ENCODE results near the gene GID8. TPM values are rescaled to one million over a fixed set of nuclear protein-coding genes. Genes with fewer than 3 reads are reported as not detected.

Gene GID8
- total and polyA plus RNA-seq, 2 of the 13 experiments (the other 11 are each of a cell fraction or from before 2014, with no cell fraction given): 39.6 to 59.8 TPM

DNA sequence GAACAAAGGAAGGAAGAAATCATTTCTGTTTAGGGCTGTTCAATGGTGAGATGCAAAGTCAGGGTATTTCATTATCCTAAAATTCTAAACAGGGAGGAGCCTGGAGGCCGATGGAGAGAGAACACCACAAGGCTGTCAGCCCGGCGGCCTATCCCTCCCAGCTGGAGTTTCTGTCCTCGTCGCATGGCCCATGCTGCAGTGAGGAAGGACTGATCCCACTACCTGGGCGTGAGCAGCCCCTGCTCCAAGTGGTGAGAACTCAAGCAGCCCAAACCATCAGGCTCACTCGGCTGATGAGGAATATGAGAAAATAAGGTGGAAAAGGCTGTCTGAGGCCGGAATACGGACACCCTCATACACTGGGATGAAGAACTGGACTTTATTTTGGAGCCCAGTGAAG, 42.4 kb upstream of the GID8 start (continued):
- TF ChIP-seq, protein P1, sequence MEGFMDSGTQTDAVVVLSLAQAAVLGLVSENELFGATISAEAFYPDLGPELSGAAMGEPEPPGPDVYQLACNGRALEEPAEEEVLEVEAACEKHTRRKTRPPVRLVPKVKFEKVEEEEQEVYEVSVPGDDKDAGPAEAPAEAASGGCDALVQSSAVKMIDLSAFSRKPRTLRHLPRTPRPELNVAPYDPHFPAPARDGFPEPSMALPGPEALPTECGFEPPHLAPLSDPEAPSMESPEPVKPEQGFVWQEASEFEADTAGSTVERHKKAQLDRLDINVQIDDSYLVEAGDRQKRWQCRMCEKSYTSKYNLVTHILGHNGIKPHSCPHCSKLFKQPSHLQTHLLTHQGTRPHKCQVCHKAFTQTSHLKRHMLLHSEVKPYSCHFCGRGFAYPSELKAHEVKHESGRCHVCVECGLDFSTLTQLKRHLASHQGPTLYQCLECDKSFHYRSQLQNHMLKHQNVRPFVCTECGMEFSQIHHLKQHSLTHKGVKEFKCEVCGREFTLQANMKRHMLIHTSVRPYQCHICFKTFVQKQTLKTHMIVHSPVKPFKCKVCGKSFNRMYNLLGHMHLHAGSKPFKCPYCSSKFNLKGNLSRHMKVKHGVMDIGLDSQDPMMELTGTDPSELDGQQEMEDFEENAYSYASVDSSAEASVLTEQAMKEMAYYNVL (CRISPR knock-in tag; IDR thresholded peaks at IDR 0.05; ENCODE audit: borderline replicate concordance): no peak
- TF ChIP-seq ZNF260 (CRISPR knock-in tag; IDR thresholded peaks at IDR 0.05; ENCODE audit: borderline replicate concordance, low read depth) (no peak), RFX5 (IDR thresholded peaks at IDR 0.05; ENCODE audit: low read depth, low read length) (no peak), PRPF4 (IDR thresholded peaks at IDR 0.05; ENCODE audit: low read depth, low read length, poor library complexity, severe bottlenecking) (no peak), ZNF446 (CRISPR knock-in tag; IDR thresholded peaks at IDR 0.05) (no peak), ZNF17 (CRISPR knock-in tag; IDR thresholded peaks at IDR 0.05) (no peak), TP53 (CRISPR knock-in tag; conservative IDR thresholded peaks at IDR 0.05) (no peak), SRY (CRISPR knock-in tag; IDR thresholded peaks at IDR 0.05) (no peak)

- ATAC-seq (no peak), FAIRE-seq (no peak), DNase-seq (ENCODE audit: low spot score) (no peak)
- Histone ChIP-seq H3K4me3 (replicated peaks in 1 of 3; ENCODE audit: insufficient read depth in 1 of 3, low read depth in 2 of 3, low read length in 3 of 3) (no peak overlapping the region), H3K27ac (ENCODE audit: extremely low read length, insufficient read depth, low read length) (no peak overlapping the region), H3K4me2 (ENCODE audit: low read depth, low read length) (no peak overlapping the region), H3K9me3 (ENCODE audit: low read length) (no peaks in the 10 kb centered on the region), H3K4me1 (ENCODE audit: insufficient read depth, low read length) (peaks cover 32% of the 10 kb centered on the region), H3K27me3 (ENCODE audit: control insufficient read depth in 1 of 2, insufficient read depth in 2 of 2, low read length in 2 of 2) (no peaks in the 10 kb centered on the region), H4K20me1 (ENCODE audit: insufficient read depth, low read length) (peaks cover 11% of the 10 kb centered on the region), H3K36me3 (replicated peaks in 1 of 2; ENCODE audit: control insufficient read depth in 1 of 2, insufficient read depth in 2 of 2, low read length in 2 of 2) (peaks cover 26 to 52% of the 10 kb centered on the region in 2 experiments), H3K79me2 (ENCODE audit: insufficient read depth, low read length) (no peaks in the 10 kb centered on the region), H3K9ac (ENCODE audit: insufficient read depth, low read depth, low read length) (no peak overlapping the region), H2AFZ (ENCODE audit: low read length) (no peak overlapping the region)
- no TSS peak for BruUV-seq (replicated peaks)
- 99% methylated on average over 16 of the region's 16 CpGs for WGBS (ENCODE audit: low lambda C conversion rate)
- intact Hi-C loops (cut with micrococcal nuclease; ENCODE audit: unreplicated experiment): no loop called here
- POLR2A ChIA-PET: no interaction called here
- CTCF ChIA-PET (ENCODE audit: low intra/inter-chr PET ratio, low total read pairs): no interaction called here
- in situ Hi-C loops (cut with HindIII; ENCODE audit: extremely low pct_ligation_motif_present, low pct_unique_long_range_greater_than_20kb): no loop called here
- TF ChIP-seq POLR2G (IDR thresholded peaks at IDR 0.05; ENCODE audit: low read depth, low read length) (no peak), ZNF768 (CRISPR knock-in tag; IDR thresholded peaks at IDR 0.05) (peak; percentile 34; the same call in 1 of the 2 replicates), ZFX (CRISPR knock-in tag; IDR thresholded peaks at IDR 0.05; ENCODE audit: low read depth) (no peak), ZBTB2 (CRISPR knock-in tag; IDR thresholded peaks at IDR 0.05; ENCODE audit: low read depth) (no peak), GMEB2 (CRISPR knock-in tag; IDR thresholded peaks at IDR 0.05; ENCODE audit: low read depth) (no peak), RXRA (CRISPR knock-in tag; IDR thresholded peaks at IDR 0.05) (peak; percentile 45; the same call in 1 of the 2 replicates), ZNF256 (CRISPR knock-in tag; conservative IDR thresholded peaks at IDR 0.05) (no peak), ZNF546 (CRISPR knock-in tag; conservative IDR thresholded peaks at IDR 0.05) (no peak), ZNF280B (CRISPR knock-in tag; IDR thresholded peaks at IDR 0.05; ENCODE audit: borderline replicate concordance) (0 out of 2 replicates have a peak, but pooled peaks have one; percentile 35), FOXM1 (CRISPR knock-in tag; IDR thresholded peaks at IDR 0.05) (no peak), ZNF549 (CRISPR knock-in tag; IDR thresholded peaks at IDR 0.05) (no peak)
Measured at GRCh38 chr20:62896526-62896925, 41.4 kb upstream of the GID8 start.
